HL-60/S4 (cell line): Measurements from ENCODE around the gene HOXB1.
"Not testable (repeated sequence)": the region's sequence is repeated elsewhere in the genome, so short reads cannot be mapped to it uniquely, and the experiment has no call there.

Experiments used
- in situ Hi-C: fragments of 300-500 bp; cut with MboI; formaldehyde crosslinking; loops from 2 replicates; pipeline ENCODE4 v1.14.3; 2022; ENCODE audit warnings: low sequenced_read_pairs

The HOXB1 gene

DNA sequence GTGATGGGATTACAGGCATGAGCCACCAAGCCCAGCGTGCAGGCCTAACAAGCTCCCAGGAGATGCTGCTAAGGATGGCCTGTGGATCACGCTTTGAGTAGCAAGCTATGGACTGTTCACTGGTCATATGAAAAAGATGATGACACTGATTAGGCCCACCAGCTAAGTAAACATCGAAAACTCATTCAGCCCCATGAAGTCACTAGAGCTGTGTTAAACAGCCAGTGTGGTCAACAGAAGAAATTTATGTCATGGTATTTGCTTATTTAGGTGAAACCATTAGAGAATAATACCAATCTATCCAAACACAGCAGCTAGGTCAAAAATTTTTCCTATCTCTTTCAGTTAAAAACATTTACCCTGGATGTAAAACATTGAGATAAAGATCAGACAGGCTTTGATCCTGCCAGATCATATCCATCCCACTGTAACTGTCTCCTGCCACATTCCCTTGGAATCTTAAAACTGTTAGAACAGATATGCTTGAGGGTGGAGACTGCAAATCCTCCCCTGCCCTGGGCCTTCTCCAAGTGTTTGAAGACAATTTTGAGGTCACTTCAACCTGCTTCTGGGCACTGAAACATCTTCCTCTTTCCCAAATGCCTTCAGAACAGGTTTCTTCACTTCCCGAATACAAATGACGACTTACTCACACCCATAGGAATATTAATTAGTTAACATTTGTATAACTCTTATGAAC lies 30.9 kb downstream of the HOXB1 start:
- in situ Hi-C loops, result no loop called here

DNA sequence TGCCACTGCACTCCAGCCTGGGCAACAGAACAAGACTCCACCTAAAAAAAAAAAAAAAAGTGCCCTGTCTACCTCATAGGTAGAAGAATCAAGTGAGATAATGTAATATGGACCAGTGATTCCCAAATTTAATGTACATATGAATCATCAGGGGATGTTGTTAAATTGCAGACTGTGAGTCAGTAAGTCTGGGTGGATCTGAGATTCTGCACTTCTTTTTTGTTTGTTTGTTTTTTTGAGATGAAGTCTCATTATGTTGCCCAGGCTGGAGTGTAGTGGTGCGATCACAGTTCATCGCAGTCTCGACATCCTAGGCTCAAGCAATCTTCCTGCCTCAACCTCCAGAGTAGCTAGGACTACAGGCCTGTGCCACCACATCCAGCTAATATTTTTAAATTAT lies 31.6 kb downstream of the HOXB1 start:
- in situ Hi-C loops, result no loop called here

- in situ Hi-C loops, result no loop called here
These were observed 32.5 kb downstream of the HOXB1 start for GRCh38 chr17:48498164-48498850.

DNA sequence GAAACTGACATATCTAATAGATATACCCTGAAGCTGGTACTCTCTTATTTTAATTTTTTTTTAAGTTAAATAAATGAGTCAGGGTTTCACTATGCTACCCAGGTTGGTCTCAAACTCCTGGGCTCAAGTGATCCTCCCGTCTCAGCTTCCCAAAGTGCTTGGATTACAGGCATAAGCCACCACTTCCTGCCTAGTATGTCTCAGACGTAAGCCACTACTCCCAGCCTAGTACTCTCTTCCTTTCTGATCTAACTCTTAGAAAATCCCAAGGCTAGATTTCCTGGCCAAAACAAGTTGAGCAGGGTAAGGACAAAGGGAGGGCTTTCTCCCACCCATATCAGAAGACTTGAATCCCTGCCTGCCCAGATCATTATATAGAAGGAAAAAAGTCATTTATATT lies 33.7 kb downstream of the HOXB1 start:
- in situ Hi-C loops, result no loop called here

- in situ Hi-C loops, result no loop called here
These were observed 36.5 kb downstream of the HOXB1 start for GRCh38 chr17:48494335-48494734.

- in situ Hi-C loops, result no loop called here
These were observed 38.2 kb downstream of the HOXB1 start for GRCh38 chr17:48492401-48493298.

- in situ Hi-C loops, result no loop called here
These were observed 39.1 kb downstream of the HOXB1 start for GRCh38 chr17:48491527-48492273.

DNA sequence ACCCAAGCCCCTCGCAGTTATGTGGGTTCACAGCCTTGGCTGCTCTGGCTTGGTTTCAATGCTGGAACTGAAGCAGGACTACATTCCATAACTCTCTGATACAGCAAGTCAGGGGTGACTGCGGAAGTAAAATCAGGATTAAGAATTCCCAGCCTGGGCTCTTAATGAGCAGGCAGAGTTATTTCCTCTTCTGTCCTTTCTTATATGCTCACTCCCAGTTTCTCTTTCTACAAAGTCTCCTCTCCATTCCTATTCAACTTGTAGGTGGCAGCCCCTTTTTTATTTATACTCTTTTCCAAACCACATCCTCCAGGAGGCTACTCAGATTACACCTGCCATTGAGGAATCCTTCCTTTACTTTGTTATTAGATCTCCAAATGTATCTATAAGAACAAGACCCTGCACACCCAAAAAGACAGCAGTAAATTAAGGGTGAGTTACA lies 40.3 kb downstream of the HOXB1 start:
- in situ Hi-C loops, result no loop called here

GRCh38 chr17:48489781-48490180 lies 41.0 kb downstream of the HOXB1 start:
- in situ Hi-C loops, result no loop called here

DNA sequence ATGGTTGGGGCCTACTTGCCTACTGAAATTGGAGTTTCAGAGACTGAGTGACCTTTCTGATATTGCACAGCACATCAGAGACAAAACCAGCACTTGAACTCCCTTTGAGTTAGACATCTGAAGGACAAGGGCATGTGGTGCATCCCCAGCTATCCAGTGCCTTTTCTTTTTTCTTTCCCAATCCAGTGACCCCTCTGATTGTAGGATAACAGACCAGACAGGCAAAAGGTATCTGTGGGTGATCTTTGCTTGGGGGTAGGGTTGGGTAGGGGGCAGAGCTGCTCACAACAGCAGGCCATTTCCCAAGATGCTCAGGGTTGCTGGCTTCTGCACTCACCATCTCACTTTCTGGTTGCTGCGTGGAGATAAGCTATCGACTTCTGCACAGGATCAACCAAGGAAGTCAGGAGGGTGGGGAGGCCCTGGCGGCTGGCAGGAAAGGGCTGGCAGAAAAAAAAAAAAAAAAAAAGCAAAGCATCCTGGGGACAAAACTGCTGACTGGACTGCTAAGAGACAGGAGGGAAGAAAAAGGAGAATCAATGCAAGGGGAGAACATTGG lies 42.2 kb downstream of the HOXB1 start:
- in situ Hi-C loops, result no loop called here

- in situ Hi-C loops, result no loop called here
These were observed 43.6 kb downstream of the HOXB1 start for GRCh38 chr17:48487221-48487620.

GRCh38 chr17:48486557-48486956 lies 44.3 kb downstream of the HOXB1 start:
- in situ Hi-C loops, result no loop called here

GRCh38 chr17:48484850-48485249 lies 46.0 kb downstream of the HOXB1 start:
- in situ Hi-C loops, result no loop called here

DNA sequence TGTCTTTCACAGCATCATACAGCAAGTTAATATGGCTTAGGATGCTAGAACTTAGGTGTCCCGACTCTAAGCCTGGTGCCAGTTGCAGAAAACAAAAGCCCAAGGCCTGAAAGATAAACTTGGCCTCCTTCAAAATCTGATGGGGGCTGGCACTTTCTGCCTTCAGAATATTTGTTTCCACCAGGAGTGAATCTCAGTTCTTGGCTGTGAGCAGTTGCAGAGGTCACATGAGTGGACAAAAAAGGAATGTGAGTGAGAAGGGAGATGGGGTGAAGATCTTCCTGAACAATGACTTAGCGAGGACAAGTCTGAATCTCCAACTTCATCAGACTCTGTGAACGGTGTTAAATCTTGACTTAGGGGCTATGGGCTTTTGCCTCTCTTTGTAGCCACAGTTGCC lies 46.6 kb downstream of the HOXB1 start:
- in situ Hi-C loops, result no loop called here

DNA sequence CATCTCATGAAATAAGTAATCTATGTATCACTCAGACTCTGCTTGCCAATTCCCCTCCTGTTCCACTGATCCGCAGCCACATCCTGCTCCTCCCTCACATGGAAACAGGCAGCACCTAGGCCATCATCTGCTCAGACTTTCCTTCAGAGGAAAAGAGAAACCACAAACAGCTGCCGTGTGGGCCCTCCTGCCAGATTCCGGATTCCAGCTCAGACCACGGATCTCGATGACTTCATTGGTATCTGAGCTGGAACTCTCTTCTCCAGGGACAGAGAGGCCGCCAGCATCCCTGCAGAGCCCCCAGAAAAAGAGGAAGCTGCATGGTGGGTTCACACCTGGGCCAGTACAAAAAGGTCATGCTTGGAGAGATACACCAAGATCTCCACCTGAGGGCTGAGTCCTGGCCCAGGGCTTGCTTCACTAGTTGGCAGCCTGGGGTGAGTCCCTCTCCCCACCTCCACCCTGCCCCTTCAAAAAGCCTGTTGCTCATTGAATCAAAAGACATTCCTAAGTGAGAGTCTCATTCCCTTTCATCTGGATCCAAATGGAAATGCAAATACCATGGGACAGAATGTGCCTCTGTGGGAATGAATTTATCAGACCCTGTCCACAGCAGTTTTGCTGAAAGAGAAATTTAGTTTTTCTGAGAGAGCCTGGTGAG lies 47.2 kb downstream of the HOXB1 start:
- in situ Hi-C loops, result no loop called here

DNA sequence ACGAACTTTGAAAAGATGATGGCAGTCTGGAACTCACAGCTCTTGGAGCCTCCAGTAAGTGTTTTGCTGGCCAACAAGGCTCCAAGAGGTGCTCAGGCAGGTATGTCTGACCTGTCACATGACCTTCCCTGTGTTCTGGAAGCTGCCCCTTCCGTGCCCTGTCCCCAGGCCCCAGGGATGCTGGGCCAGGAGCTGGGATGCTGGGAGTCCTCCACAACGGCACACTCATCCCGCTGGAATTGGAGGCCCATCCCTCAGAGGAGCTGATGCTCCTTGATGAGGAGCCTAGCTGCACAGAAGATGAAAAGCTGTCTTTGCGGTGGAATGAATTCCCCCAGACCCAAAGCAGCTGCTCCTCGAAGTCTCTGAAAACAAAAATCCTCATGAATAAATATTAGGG lies 47.8 kb downstream of the HOXB1 start:
- in situ Hi-C loops, result no loop called here

DNA sequence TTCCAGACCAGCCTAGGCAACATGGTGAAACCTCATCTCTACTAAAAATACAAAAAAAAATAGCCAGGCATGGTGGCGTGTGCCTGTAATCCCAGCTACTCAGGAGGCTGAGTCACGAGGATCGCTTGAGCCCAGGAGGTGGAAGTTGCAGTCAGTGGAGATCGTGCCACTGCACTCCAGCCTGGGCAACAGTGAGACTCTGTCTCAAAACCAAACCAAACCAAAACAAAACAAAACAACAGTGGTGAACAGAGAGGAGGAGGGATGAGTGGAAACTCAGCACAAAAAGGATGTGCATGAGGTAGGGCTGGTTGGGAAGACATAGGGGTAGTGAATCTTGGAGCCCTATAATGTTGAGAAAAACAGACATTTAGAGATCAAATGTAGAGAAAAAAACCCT lies 48.5 kb downstream of the HOXB1 start:
- in situ Hi-C loops, result not testable (repeated sequence)

DNA sequence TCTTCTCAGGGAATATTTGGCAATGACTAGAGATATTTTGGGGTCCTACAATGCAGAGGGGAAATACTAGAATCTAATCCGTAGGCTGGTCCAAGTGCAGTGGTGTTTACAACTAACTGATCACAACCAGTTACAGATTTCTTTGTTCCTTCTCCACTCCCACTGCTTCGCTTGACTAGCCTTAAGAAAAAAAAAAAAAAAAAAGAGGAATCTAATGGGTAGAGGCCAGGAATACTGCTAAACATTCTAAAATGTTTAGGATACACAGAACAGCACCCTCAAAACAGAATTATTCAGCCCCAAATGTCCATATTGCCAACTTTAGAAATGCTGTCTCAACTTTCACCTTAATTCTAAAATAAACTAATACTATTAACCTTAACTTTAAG lies 51.8 kb downstream of the HOXB1 start:
- in situ Hi-C loops, result no loop called here
